ENCODE results near the gene GAST. TPM values are rescaled to one million over a fixed set of nuclear protein-coding genes. Genes with fewer than 3 reads are reported as not detected.

Gene GAST
- total RNA-seq, 1 experiment from 2014 or later = not detected

- POLR2A ChIA-PET (ENCODE audit: unreplicated experiment) = no interaction called here
- Histone ChIP-seq H3K9me2 (replicated peaks; ENCODE audit: low read length) (no peaks in the 10 kb centered on the region), H3K4me1 (ENCODE audit: insufficient read depth, low read length) (peaks cover 25% of the 10 kb centered on the region), H3K4me2 (ENCODE audit: low read length) (no peak overlapping the region), H3K9ac (ENCODE audit: low read length) (no peak overlapping the region), H3K36me3 (ENCODE audit: low read depth, low read length) (no peaks in the 10 kb centered on the region; the same call in 1 of the 2 replicates), H4K20me1 (ENCODE audit: low read length) (no peaks in the 10 kb centered on the region), H3K27me3 (ENCODE audit: low read length) (no peaks in the 10 kb centered on the region), H3K9me3 (ENCODE audit: low read length) (no peaks in the 10 kb centered on the region), H3K79me2 (ENCODE audit: low read length) (no peaks in the 10 kb centered on the region), H3K27ac (ENCODE audit: low read length) (no peak overlapping the region), H2AFZ (ENCODE audit: low read length) (no peak overlapping the region), H3K4me3 (ENCODE audit: low read length) (no peak overlapping the region), H3F3A (ENCODE audit: low read length, unreplicated experiment) (no peaks in the 10 kb centered on the region)
- ATAC-seq (no peak), DNase-seq (no peak)
- TF ChIP-seq EZH2 (IDR thresholded peaks at IDR 0.05; ENCODE audit: low read length, unreplicated experiment) (no peak), CTCF (conservative IDR thresholded peaks at IDR 0.05; ENCODE audit: low read depth, low read length) (no peak), EZH2phosphoT487 (IDR thresholded peaks at IDR 0.05; ENCODE audit: borderline replicate concordance, low read length) (no peak)
- CTCF ChIA-PET = interaction anchor here (1.0 kb wide), 1 partner anchor 115 kb away, joined by 3 read pairs; no protein-coding TSS in a partner anchor
- BruUV-seq (replicated peaks) = no TSS peak
- intact Hi-C loops (cut with micrococcal nuclease) = loop anchor here (10.0 kb wide), 2 partner anchors 339 to 809 kb away; no protein-coding TSS in a partner anchor
These were observed 48.0 kb upstream of the GAST start for GRCh38 chr17:41664172-41664457.

- no peaks in the 10 kb centered on the region for H4K20me1 ChIP-seq (ENCODE audit: low read length)
- peak overlapping the region; percentile 95 for H3K4me2 ChIP-seq (ENCODE audit: low read length)
- POLR2A ChIA-PET (ENCODE audit: unreplicated experiment) = interaction anchor here (0.5 kb wide), 1 partner anchor 23 kb away, joined by 6 read pairs; no protein-coding TSS in a partner anchor
- ATAC-seq = no peak
- no peaks in the 10 kb centered on the region for H3K79me2 ChIP-seq (ENCODE audit: low read length)
- peak overlapping the region; percentile 36; the same call in 1 of the 2 replicates for H3K27ac ChIP-seq (ENCODE audit: low read length)
- H3K27me3 ChIP-seq (ENCODE audit: low read length) = no peaks in the 10 kb centered on the region
- H3K9me2 ChIP-seq (replicated peaks; ENCODE audit: low read length) = no peaks in the 10 kb centered on the region
- intact Hi-C loops (cut with micrococcal nuclease) = loop anchor here (5.0 to 10.0 kb wide), 3 partner anchors 340 to 1043 kb away; no protein-coding TSS in a partner anchor
- peak overlapping the region; percentile 69 for H3K9ac ChIP-seq (ENCODE audit: low read length)
- H3K9me3 ChIP-seq (ENCODE audit: low read length) = no peaks in the 10 kb centered on the region
- DNase-seq = no peak
- H3F3A ChIP-seq (ENCODE audit: low read length, unreplicated experiment) = no peaks in the 10 kb centered on the region
- no peaks in the 10 kb centered on the region; the same call in 1 of the 2 replicates for H3K36me3 ChIP-seq (ENCODE audit: low read depth, low read length)
- no peak overlapping the region for H2AFZ ChIP-seq (ENCODE audit: low read length)
- peaks cover 25% of the 10 kb centered on the region for H3K4me1 ChIP-seq (ENCODE audit: insufficient read depth, low read length)
- no peak for TF ChIP-seq EZH2 (IDR thresholded peaks at IDR 0.05; ENCODE audit: low read length, unreplicated experiment)
- TF ChIP-seq CTCF (conservative IDR thresholded peaks at IDR 0.05; ENCODE audit: low read depth, low read length) = no peak
- no peak for TF ChIP-seq EZH2phosphoT487 (IDR thresholded peaks at IDR 0.05; ENCODE audit: borderline replicate concordance, low read length)
- BruUV-seq (replicated peaks) = no TSS peak
- H3K4me3 ChIP-seq (ENCODE audit: low read length) = peak overlapping the region; percentile 62
- CTCF ChIA-PET = interaction anchor here (0.8 to 1.5 kb wide), 8 partner anchors 11 to 858 kb away, joined by 3 to 9 read pairs (median 4); no protein-coding TSS in a partner anchor
These were observed 47.3 kb upstream of the GAST start for GRCh38 chr17:41664587-41665565.
